ENCODE measurements around the gene BHLHE23.

DNA sequence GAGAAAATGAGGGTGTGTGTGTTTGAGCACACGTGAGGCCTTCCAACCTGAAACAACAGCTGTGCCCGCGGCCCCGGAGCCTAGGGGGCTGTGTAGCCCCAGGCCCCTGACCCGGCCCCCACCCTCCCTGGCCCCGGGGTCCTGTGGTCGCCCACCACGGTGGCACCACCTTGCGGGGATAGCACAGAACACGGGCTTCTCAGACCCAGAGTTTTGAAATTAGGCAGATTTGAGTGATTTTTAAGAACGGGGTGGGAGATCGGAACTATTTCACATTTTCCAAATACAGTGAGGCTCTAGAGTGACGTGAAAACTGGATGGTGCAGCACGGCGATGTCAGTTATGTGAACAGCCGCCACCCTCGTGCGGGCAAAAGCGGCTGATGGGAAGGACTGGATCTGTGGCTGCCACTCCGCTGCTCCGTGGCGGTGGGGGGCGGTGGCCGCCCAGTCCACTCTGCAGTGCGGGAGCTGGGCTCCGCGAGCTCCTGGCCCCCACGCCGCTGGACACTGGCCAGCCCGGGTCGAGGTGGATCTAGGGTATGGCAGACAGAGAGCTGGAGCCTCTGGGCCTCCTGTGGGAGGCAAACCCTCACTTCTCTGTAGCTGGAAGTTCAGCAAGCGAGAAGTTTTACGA is 17.3 kb upstream of the BHLHE23 start:
- TF ChIP-seq, protein P1, sequence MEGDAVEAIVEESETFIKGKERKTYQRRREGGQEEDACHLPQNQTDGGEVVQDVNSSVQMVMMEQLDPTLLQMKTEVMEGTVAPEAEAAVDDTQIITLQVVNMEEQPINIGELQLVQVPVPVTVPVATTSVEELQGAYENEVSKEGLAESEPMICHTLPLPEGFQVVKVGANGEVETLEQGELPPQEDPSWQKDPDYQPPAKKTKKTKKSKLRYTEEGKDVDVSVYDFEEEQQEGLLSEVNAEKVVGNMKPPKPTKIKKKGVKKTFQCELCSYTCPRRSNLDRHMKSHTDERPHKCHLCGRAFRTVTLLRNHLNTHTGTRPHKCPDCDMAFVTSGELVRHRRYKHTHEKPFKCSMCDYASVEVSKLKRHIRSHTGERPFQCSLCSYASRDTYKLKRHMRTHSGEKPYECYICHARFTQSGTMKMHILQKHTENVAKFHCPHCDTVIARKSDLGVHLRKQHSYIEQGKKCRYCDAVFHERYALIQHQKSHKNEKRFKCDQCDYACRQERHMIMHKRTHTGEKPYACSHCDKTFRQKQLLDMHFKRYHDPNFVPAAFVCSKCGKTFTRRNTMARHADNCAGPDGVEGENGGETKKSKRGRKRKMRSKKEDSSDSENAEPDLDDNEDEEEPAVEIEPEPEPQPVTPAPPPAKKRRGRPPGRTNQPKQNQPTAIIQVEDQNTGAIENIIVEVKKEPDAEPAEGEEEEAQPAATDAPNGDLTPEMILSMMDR (IDR thresholded peaks at IDR 0.05), result no peak
- TF ChIP-seq POLR2A (IDR thresholded peaks at IDR 0.05) (no peak), POLR2AphosphoS5 (IDR thresholded peaks at IDR 0.05) (no peak)
